Measurements from ENCODE around the gene ASCC1.

GRCh38 chr10:72255977-72256729 lies 40.1 kb upstream of the ASCC1 start:
- TF ChIP-seq EZH2 (IDR thresholded peaks at IDR 0.05; ENCODE audit: insufficient read depth, poor library complexity, severe bottlenecking) (no peak), EZH2phosphoT487 (IDR thresholded peaks at IDR 0.05; ENCODE audit: insufficient read depth, low read depth) (no peak)

All from GM23248 (cell line).